ENCODE data around the gene RGL1. TPM values are rescaled to one million over a fixed set of nuclear protein-coding genes. Genes with fewer than 3 reads are reported as not detected.

RGL1 gene
- total and polyA plus RNA-seq, 9 of the 15 experiments (the other 6 are each of a cell fraction or from before 2014, with no cell fraction given) = under 0.01 to 0.07 (median 0.04) TPM

DNA sequence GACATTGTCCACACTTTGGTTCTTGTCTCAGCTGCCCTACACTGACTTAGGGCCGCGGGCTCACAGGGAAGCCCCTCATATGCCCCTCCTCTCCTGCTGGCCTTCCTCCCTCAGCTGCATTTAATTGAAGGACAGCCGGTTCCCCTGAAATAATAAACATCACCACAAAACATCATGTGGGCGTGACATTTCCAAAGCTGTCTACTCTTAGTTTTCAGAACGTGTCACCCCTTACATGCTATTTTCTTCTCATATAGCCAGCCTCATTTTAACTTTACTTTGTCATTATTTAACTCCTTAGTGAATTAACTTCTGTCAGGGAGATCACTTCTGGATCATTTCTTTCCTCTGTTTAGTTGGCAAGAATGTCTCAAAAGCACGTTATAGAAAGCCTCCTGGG lies 129.4 kb downstream of the RGL1 start (continued):
- TF ChIP-seq, protein P1, sequence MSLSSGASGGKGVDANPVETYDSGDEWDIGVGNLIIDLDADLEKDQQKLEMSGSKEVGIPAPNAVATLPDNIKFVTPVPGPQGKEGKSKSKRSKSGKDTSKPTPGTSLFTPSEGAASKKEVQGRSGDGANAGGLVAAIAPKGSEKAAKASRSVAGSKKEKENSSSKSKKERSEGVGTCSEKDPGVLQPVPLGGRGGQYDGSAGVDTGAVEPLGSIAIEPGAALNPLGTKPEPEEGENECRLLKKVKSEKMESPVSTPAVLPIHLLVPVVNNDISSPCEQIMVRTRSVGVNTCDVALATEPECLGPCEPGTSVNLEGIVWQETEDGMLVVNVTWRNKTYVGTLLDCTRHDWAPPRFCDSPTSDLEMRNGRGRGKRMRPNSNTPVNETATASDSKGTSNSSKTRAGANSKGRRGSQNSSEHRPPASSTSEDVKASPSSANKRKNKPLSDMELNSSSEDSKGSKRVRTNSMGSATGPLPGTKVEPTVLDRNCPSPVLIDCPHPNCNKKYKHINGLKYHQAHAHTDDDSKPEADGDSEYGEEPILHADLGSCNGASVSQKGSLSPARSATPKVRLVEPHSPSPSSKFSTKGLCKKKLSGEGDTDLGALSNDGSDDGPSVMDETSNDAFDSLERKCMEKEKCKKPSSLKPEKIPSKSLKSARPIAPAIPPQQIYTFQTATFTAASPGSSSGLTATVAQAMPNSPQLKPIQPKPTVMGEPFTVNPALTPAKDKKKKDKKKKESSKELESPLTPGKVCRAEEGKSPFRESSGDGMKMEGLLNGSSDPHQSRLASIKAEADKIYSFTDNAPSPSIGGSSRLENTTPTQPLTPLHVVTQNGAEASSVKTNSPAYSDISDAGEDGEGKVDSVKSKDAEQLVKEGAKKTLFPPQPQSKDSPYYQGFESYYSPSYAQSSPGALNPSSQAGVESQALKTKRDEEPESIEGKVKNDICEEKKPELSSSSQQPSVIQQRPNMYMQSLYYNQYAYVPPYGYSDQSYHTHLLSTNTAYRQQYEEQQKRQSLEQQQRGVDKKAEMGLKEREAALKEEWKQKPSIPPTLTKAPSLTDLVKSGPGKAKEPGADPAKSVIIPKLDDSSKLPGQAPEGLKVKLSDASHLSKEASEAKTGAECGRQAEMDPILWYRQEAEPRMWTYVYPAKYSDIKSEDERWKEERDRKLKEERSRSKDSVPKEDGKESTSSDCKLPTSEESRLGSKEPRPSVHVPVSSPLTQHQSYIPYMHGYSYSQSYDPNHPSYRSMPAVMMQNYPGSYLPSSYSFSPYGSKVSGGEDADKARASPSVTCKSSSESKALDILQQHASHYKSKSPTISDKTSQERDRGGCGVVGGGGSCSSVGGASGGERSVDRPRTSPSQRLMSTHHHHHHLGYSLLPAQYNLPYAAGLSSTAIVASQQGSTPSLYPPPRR (CRISPR knock-in tag; IDR thresholded peaks at IDR 0.05; ENCODE audit: borderline replicate concordance) = no peak
- TF ChIP-seq GATAD2A (IDR thresholded peaks at IDR 0.05) (no peak), SMARCA4 (IDR thresholded peaks at IDR 0.05) (no peak), ZBTB17 (CRISPR knock-in tag; IDR thresholded peaks at IDR 0.05) (no peak), SIRT6 (IDR thresholded peaks at IDR 0.05; ENCODE audit: low read depth, low read length) (no peak)
- TF ChIP-seq, protein P2, sequence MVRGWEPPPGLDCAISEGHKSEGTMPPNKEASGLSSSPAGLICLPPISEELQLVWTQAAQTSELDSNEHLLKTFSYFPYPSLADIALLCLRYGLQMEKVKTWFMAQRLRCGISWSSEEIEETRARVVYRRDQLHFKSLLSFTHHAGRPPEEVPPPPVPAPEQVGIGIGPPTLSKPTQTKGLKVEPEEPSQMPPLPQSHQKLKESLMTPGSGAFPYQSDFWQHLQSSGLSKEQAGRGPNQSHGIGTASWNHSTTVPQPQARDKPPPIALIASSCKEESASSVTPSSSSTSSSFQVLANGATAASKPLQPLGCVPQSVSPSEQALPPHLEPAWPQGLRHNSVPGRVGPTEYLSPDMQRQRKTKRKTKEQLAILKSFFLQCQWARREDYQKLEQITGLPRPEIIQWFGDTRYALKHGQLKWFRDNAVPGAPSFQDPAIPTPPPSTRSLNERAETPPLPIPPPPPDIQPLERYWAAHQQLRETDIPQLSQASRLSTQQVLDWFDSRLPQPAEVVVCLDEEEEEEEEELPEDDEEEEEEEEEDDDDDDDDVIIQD (CRISPR knock-in tag; IDR thresholded peaks at IDR 0.05) = no peak

Data from K562 (cell line).